ENCODE measurements around the gene RPAP3. TPM values are rescaled to one million over a fixed set of nuclear protein-coding genes. Genes with fewer than 3 reads are reported as not detected.
A peak's percentile ranks its signal among the peaks of the same experiment; 100 is the strongest.

Gene RPAP3
- total and polyA plus RNA-seq, 4 donors: 5.5 to 8.1 (median 8.0) TPM

- TF ChIP-seq RAD21 (IDR thresholded peaks at IDR 0.05) (no peak), CTCF (IDR thresholded peaks at IDR 0.05; ENCODE audit: low read depth, low read length, missing input control) (no peak), YY1 (IDR thresholded peaks at IDR 0.05) (no peak), JUND (IDR thresholded peaks at IDR 0.05) (no peak), MAX (IDR thresholded peaks at IDR 0.05) (no peak)
- H3K27ac ChIP-seq (ENCODE audit: low read depth in 1 of 2, low read length in 2 of 2): no peak overlapping the region
- no peak overlapping the region for H3K9ac ChIP-seq (ENCODE audit: low read depth in 1 of 2, low read length in 2 of 2)
- peaks cover 5 to 20% (median 15%) of the 10 kb centered on the region in 4 donors for H3K4me1 ChIP-seq (ENCODE audit: control insufficient read depth in 4 of 4, insufficient read depth in 4 of 4, low read length in 3 of 4)
- no peaks in the 10 kb centered on the region for H3K36me3 ChIP-seq (ENCODE audit: control insufficient read depth in 4 of 4, insufficient read depth in 3 of 4, low read depth in 1 of 4, low read length in 3 of 4)
- 64% methylated on average over 5 of the region's 5 CpGs for WGBS
- H3K9me3 ChIP-seq (ENCODE audit: control insufficient read depth in 4 of 4, low read length in 3 of 4): no peaks in the 10 kb centered on the region
- H3K27me3 ChIP-seq (ENCODE audit: control insufficient read depth in 4 of 4, insufficient read depth in 4 of 4, low read length in 3 of 4): no peaks in the 10 kb centered on the region
- DNase-seq (ENCODE audit: low spot score): no peak
- H3K4me3 ChIP-seq (ENCODE audit: low read depth in 1 of 3, low read length in 3 of 3): no peak overlapping the region
Measured at GRCh38 chr12:47707905-47708543, 2.2 kb upstream of the RPAP3 start.

GRCh38 chr12:47707355-47707754 is 1.5 kb upstream of the RPAP3 start:
- Histone ChIP-seq H3K4me3 (ENCODE audit: low read depth in 1 of 3, low read length in 3 of 3) (no peak overlapping the region), H3K4me1 (ENCODE audit: control insufficient read depth in 4 of 4, insufficient read depth in 4 of 4, low read length in 3 of 4) (peaks cover 5 to 20% (median 15%) of the 10 kb centered on the region in 4 donors), H3K9me3 (ENCODE audit: control insufficient read depth in 4 of 4, low read length in 3 of 4) (no peaks in the 10 kb centered on the region), H3K9ac (ENCODE audit: low read depth in 1 of 2, low read length in 2 of 2) (no peak overlapping the region), H3K27me3 (ENCODE audit: control insufficient read depth in 4 of 4, insufficient read depth in 4 of 4, low read length in 3 of 4) (no peaks in the 10 kb centered on the region), H3K36me3 (ENCODE audit: control insufficient read depth in 4 of 4, insufficient read depth in 3 of 4, low read depth in 1 of 4, low read length in 3 of 4) (no peaks in the 10 kb centered on the region), H3K27ac (ENCODE audit: low read depth in 1 of 2, low read length in 2 of 2) (no peak overlapping the region)
- DNase-seq (ENCODE audit: low spot score): no peak
- TF ChIP-seq JUND (IDR thresholded peaks at IDR 0.05): no peak
- TF ChIP-seq CTCF (IDR thresholded peaks at IDR 0.05; ENCODE audit: low read depth, low read length, missing input control): no peak
- no peak for TF ChIP-seq NR2F2 (IDR thresholded peaks at IDR 0.05)
- no peak for TF ChIP-seq FOXA1 (IDR thresholded peaks at IDR 0.05)
- TF ChIP-seq YY1 (IDR thresholded peaks at IDR 0.05): no peak
- TF ChIP-seq SP1 (IDR thresholded peaks at IDR 0.05): no peak
- TF ChIP-seq FOXA2 (IDR thresholded peaks at IDR 0.05): no peak
- no peak for TF ChIP-seq MAX (IDR thresholded peaks at IDR 0.05)
- TF ChIP-seq ATF3 (IDR thresholded peaks at IDR 0.05): no peak

- Histone ChIP-seq H3K27ac (ENCODE audit: low read depth in 1 of 2, low read length in 2 of 2) (peak overlapping the region; percentile 92 to 98), H3K4me3 (ENCODE audit: low read depth in 1 of 3, low read length in 3 of 3) (peak overlapping the region; percentile 78 to 99 (median 91)), H3K9ac (ENCODE audit: low read depth in 1 of 2, low read length in 2 of 2) (peak overlapping the region; percentile 60 to 72), H3K4me1 (ENCODE audit: control insufficient read depth in 4 of 4, insufficient read depth in 4 of 4, low read length in 3 of 4) (peaks cover 5 to 20% (median 15%) of the 10 kb centered on the region in 4 donors), H3K9me3 (ENCODE audit: control insufficient read depth in 4 of 4, low read length in 3 of 4) (no peaks in the 10 kb centered on the region), H3K27me3 (ENCODE audit: control insufficient read depth in 4 of 4, insufficient read depth in 4 of 4, low read length in 3 of 4) (no peaks in the 10 kb centered on the region), H3K36me3 (ENCODE audit: control insufficient read depth in 4 of 4, insufficient read depth in 3 of 4, low read depth in 1 of 4, low read length in 3 of 4) (peaks cover 0 to 8% (median 6%) of the 10 kb centered on the region in 4 donors)
- no peak for TF ChIP-seq HNF4G (IDR thresholded peaks at IDR 0.05)
- WGBS: 4% methylated on average over 9 of the region's 9 CpGs
- DNase-seq (ENCODE audit: low spot score): no peak
Measured at GRCh38 chr12:47705229-47705565, 633 bp downstream of the RPAP3 start.
